Measurements from ENCODE around the gene OR7A5. TPM values are rescaled to one million over a fixed set of nuclear protein-coding genes. Genes with fewer than 3 reads are reported as not detected.
A peak's percentile ranks its signal among the peaks of the same experiment; 100 is the strongest.
"Not testable (repeated sequence)": the region's sequence is repeated elsewhere in the genome, so short reads cannot be mapped to it uniquely, and the experiment has no call there.

OR7A5 gene
- total RNA-seq, 1 donor: not detected

GRCh38 chr19:14786421-14786851 lies 48.5 kb downstream of the OR7A5 start:
- H3K4me3 ChIP-seq (ENCODE audit: low read depth, low read length): peak overlapping the region; percentile 14
- TF ChIP-seq, protein P1, sequence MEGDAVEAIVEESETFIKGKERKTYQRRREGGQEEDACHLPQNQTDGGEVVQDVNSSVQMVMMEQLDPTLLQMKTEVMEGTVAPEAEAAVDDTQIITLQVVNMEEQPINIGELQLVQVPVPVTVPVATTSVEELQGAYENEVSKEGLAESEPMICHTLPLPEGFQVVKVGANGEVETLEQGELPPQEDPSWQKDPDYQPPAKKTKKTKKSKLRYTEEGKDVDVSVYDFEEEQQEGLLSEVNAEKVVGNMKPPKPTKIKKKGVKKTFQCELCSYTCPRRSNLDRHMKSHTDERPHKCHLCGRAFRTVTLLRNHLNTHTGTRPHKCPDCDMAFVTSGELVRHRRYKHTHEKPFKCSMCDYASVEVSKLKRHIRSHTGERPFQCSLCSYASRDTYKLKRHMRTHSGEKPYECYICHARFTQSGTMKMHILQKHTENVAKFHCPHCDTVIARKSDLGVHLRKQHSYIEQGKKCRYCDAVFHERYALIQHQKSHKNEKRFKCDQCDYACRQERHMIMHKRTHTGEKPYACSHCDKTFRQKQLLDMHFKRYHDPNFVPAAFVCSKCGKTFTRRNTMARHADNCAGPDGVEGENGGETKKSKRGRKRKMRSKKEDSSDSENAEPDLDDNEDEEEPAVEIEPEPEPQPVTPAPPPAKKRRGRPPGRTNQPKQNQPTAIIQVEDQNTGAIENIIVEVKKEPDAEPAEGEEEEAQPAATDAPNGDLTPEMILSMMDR (IDR thresholded peaks at IDR 0.05; ENCODE audit: insufficient read depth, low read depth, low read length): peak; percentile 80
- DNase-seq (ENCODE audit: low read depth): peak; percentile 34

DNA sequence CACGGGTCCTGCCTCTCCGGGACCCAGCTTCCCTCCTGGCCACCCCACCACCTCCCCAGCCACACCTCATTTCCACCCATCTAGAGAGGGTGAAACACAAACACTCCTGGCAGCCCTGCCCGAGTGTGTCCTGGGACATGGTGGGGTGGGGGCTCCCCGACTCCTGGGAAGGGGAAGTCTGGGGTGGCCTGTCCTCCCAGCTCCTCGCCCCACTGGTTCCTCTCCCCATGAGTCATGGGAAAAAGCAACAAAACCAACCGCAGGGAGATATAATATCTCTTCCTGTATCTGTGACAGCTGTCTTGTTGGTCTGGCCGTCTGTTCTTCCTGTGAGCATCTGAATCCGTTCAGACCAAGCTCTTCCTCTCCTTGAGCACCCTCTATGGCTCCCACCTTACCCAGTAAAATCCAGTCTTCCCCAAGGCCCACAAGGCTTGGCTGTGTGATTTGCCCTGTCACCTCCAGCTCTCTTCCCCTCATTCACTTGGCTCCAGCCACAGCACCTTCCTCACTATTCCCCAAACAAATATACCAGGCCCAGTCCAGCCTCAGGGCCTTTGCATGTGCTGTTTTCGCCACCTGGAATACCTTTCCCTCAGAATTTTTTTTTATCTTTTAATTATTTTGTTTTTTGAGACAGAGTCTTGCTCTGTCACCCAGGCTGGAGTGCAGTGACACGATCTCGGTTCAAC lies 49.7 kb downstream of the OR7A5 start:
- H3K4me3 ChIP-seq (ENCODE audit: low read depth, low read length): not testable (repeated sequence)
- DNase-seq (ENCODE audit: low read depth): peak; percentile 92

DNA sequence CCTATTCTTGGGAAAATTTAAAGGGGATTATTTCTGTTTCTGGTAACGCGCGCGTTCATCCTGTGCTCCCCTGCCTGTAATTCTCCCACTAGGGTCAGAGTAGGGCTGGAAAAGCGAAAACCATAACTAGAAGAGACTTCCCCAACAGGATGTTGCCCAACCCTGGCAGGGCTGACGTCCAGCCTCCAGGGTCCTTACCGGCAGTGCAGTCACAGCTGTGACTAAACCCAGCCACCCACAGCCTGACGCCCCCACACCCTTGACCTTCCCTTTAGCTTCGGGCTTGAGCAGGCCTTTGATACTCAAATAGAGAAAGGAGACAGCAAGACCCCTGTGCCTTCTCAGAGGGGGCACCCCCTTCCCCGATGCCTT lies 50.3 kb downstream of the OR7A5 start:
- peak; percentile 92 for DNase-seq (ENCODE audit: low read depth)
- not testable (repeated sequence) for H3K4me3 ChIP-seq (ENCODE audit: low read depth, low read length)

DNA sequence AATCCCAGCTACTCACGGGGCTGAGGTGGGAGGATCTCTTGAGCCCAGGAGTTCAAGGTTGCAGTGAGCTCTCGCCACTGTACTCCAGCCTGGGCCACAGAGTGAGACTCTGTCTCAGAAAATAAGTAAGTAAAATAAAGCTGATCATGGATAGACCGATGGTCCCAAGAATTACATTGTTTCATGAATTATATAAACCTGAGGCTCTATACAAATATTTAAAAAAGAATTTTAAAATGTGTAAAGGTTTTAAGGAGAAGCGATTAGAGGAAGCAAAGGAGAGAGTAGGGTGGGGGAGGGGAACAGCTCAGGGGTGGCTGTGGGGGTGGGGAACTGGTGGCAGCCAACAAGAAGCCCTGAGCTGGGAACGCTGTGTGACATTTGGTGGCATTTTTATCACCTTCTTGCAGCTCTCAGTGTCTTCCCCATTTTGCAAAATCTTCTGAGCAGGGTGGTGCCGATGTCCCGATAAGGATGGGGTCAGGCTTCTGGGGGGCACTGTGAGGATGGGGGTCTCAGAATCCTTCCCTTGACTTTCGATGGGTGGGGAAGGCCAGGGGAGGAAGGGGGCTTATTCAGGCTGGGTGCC lies 51.5 kb downstream of the OR7A5 start:
- not testable (repeated sequence) for DNase-seq (ENCODE audit: low read depth); H3K4me3 ChIP-seq (ENCODE audit: low read depth, low read length)

DNA sequence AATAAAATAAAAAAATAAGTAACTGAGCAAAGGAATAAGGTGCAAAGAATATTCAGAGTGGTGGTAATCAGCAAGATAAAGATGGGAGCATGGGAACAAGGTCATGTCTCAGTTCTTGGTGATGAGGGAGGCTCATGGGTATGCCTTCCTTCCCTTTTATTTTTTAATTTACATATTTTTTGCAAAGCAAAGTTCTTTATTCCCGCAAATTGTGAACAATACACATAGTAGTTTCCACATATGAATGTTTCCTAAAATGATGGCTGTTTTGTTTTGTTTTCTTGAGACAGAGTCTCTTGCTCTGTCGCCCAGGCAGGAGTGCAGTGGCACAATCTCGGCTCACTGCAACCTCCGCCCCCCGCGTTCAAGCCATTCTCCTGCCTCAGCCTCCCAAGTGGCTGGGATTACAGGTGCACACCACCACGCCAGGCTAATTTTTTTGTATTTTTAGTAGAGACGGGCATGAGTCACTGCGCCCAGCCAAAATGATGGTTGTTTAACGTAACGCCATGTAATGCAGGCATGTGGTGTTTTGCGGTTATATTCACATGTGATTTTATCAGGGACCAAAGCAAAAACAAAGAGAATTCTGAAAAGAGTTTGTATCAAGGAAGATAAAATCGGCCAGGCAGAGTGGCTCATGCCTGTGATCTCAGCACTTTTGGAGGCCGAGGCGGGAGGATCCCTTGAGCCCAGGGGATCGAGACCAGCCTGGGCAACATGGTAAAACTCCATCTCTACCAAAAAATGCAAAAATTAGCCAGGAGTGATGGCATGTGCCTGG lies 52.2 kb downstream of the OR7A5 start:
- H3K4me3 ChIP-seq (ENCODE audit: low read depth, low read length): no peak overlapping the region
- no peak for DNase-seq (ENCODE audit: low read depth)

GRCh38 chr19:14781713-14782536 lies 53.1 kb downstream of the OR7A5 start:
- DNase-seq (ENCODE audit: low read depth); H3K4me3 ChIP-seq (ENCODE audit: low read depth, low read length): not testable (repeated sequence)

More for the DNA sequence above, 52.2 kb downstream of the OR7A5 start:
- TF ChIP-seq, protein P1 (IDR thresholded peaks at IDR 0.05; ENCODE audit: insufficient read depth, low read depth, low read length): no peak

GRCh38 chr19:14780622-14781225 lies 54.3 kb downstream of the OR7A5 start:
- DNase-seq (ENCODE audit: low read depth); H3K4me3 ChIP-seq (ENCODE audit: low read depth, low read length): not testable (repeated sequence)

DNA sequence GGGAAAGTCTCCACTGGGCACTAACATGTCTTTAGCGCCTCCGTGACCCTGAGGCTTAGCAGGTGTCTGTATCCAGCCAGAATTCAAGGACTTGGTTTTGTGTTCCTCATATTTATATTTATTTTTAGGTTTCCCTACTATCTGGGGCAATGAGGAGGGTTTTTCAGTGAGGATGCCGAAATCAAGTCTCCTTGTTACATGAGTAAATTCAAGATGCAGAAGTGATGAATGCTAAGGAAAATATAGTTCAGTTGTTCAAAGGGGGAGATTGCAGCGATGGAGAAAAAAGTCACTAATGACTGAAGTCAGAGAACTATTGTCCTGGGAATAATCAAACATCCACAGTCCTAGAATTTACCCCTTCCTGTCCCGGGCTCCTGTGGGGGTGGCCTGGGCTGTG lies 55.8 kb downstream of the OR7A5 start:
- no peak for DNase-seq (ENCODE audit: low read depth)
- TF ChIP-seq, protein P1 (IDR thresholded peaks at IDR 0.05; ENCODE audit: insufficient read depth, low read depth, low read length): no peak

DNA sequence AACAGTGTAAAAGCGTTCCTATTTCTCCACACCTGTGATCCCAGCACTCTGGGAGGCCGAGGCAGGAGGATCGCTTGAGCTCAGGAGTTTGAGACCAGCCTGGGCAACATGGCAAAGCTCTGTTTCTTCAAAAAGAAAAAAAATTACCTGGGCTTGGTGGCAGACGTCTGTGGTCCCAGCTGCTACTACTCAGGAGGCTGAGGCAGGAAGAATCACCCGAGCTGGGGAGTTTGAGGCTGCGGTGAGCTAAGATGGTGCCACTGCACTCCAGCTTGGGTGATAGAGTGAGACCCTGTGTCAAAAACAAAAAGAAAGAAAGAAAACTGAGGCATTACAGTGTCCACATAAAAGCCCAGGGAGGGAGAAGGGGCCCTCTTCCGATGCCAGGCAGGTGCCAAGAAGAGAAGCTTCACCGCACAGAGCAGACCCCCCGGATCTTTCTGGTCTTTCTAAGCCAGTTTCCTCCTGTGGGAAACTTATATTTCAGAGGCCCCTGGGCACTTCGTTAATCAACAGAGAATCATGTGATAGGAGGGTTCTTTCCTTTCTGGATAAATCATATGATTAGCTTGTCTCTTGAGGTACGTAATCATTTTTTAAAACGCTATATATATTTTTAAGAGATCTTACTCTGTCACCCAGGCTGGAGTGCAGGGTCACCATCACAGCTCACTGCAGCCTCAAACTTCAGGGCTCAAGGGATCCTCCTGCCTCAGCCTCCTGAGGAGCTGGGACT lies 56.7 kb downstream of the OR7A5 start, which contains the start of gene ADGRE2:
Gene ADGRE2, minus strand, starts transcription at position 451 of the 736 bp plus-strand sequence. CDS start 1,804 bp downstream, outside the sequence.
- DNase-seq (ENCODE audit: low read depth); H3K4me3 ChIP-seq (ENCODE audit: low read depth, low read length): not testable (repeated sequence)

More for the DNA sequence above, 55.8 kb downstream of the OR7A5 start:
- no peak overlapping the region for H3K4me3 ChIP-seq (ENCODE audit: low read depth, low read length)

- not testable (repeated sequence) for H3K4me3 ChIP-seq (ENCODE audit: low read depth, low read length); DNase-seq (ENCODE audit: low read depth)
Measured at GRCh38 chr19:14777645-14778044, 57.3 kb downstream of the OR7A5 start.
